PC-9 (cell line): Measurements from ENCODE around the gene VPS4A.

Experiments used
- CTCF ChIP-seq: fragments of 200-600 bp; sonication (generic); conservative IDR thresholded peaks from 2 replicates; pipeline ENCODE4 v1.6.1; 2017; ENCODE audit warnings: mixed run types, antibody characterized with exemption, mild to moderate bottlenecking, moderate library complexity
- EZH2 ChIP-seq: fragments of 200-600 bp; sonication (generic); IDR thresholded peaks from 2 replicates; pipeline ENCODE4 v1.8.0; 2017; ENCODE audit warnings: antibody characterized with exemption, low read depth

GRCh38 chr16:69302301-69302700 is 8.8 kb upstream of the VPS4A start:
- no peak for TF ChIP-seq CTCF
- TF ChIP-seq EZH2: no peak
